GM19395 (cell line): Measurements from ENCODE around the gene ZBTB7C.

Source experiments
- ATAC-seq: cut with Tn5 transposase; IDR thresholded peaks from one replicate; pipeline ENCODE4 v1.9.1; 2021; ENCODE audit warnings: mild to moderate bottlenecking, moderate library complexity; ENCODE audit not compliant: unreplicated experiment

Gene ZBTB7C

GRCh38 chr18:48263914-48264902 is 145.0 kb downstream of the ZBTB7C start:
- no peak for ATAC-seq

- ATAC-seq, result no peak
Observed at GRCh38 chr18:48263192-48263853, 145.9 kb downstream of the ZBTB7C start.

- ATAC-seq, result no peak
Observed at GRCh38 chr18:48260237-48260636, 148.9 kb downstream of the ZBTB7C start.

GRCh38 chr18:48256848-48257247 is 152.3 kb downstream of the ZBTB7C start:
- ATAC-seq, result no peak

GRCh38 chr18:48254077-48254602 is 155.0 kb downstream of the ZBTB7C start:
- no peak for ATAC-seq

- no peak for ATAC-seq
Observed at GRCh38 chr18:48252525-48252924, 156.7 kb downstream of the ZBTB7C start.

GRCh38 chr18:48250918-48251317 is 158.3 kb downstream of the ZBTB7C start:
- no peak for ATAC-seq

- ATAC-seq, result no peak
Observed at GRCh38 chr18:48250362-48250907, 158.7 kb downstream of the ZBTB7C start.

GRCh38 chr18:48249854-48250253 is 159.3 kb downstream of the ZBTB7C start:
- no peak for ATAC-seq

GRCh38 chr18:48244530-48244929 is 164.7 kb downstream of the ZBTB7C start:
- no peak for ATAC-seq

- no peak for ATAC-seq
Observed at GRCh38 chr18:48238636-48239035, 170.5 kb downstream of the ZBTB7C start.

GRCh38 chr18:48238206-48238605 is 171.0 kb downstream of the ZBTB7C start:
- no peak for ATAC-seq

- no peak for ATAC-seq
Observed at GRCh38 chr18:48236822-48237221, 172.4 kb downstream of the ZBTB7C start.

- no peak for ATAC-seq
Observed at GRCh38 chr18:48230467-48231113, 178.6 kb downstream of the ZBTB7C start.

GRCh38 chr18:48229552-48229981 is 179.6 kb downstream of the ZBTB7C start:
- ATAC-seq, result no peak

- ATAC-seq, result no peak
Observed at GRCh38 chr18:48228841-48229240, 180.3 kb downstream of the ZBTB7C start.

- ATAC-seq, result no peak
Observed at GRCh38 chr18:48228301-48228715, 180.9 kb downstream of the ZBTB7C start.

GRCh38 chr18:48227206-48227605 is 182.0 kb downstream of the ZBTB7C start:
- ATAC-seq, result no peak

- no peak for ATAC-seq
Observed at GRCh38 chr18:48226401-48226800, 182.8 kb downstream of the ZBTB7C start.

- no peak for ATAC-seq
Observed at GRCh38 chr18:48222118-48222517, 187.1 kb downstream of the ZBTB7C start.
